Activated CD4-positive, CD25-positive, alpha-beta regulatory T cell treated with anti-CD3 and anti-CD28 coated beads, Interleukin-2, amount 50 U/mL, for 72 hours (primary cell): ENCODE results near the gene UTS2.
A peak's percentile ranks its signal among the peaks of the same experiment; 100 is the strongest.

Experiments used
- DNase-seq: peaks from one replicate; pipeline ENCODE4 v3.0.0; 2021

Gene UTS2

GRCh38 chr1:7862211-7863060, 9.6 kb upstream of the UTS2 start:
- DNase-seq, result no peak

- DNase-seq, result no peak
These were observed 8.6 kb upstream of the UTS2 start for GRCh38 chr1:7861452-7861851.

- no peak for DNase-seq
These were observed 7.3 kb upstream of the UTS2 start for GRCh38 chr1:7860130-7860529.

- no peak for DNase-seq
These were observed 6.5 kb upstream of the UTS2 start for GRCh38 chr1:7859406-7859805.

- no peak for DNase-seq
These were observed 5.1 kb upstream of the UTS2 start for GRCh38 chr1:7857985-7858384.

GRCh38 chr1:7857000-7857399, 4.1 kb upstream of the UTS2 start:
- DNase-seq, result no peak

GRCh38 chr1:7856345-7856744, 3.5 kb upstream of the UTS2 start:
- DNase-seq, result no peak

- DNase-seq, result no peak
These were observed 790 bp upstream of the UTS2 start for GRCh38 chr1:7853684-7854026.

- no peak for DNase-seq
These were observed 2.1 kb downstream of the UTS2 start for GRCh38 chr1:7850786-7851185.

- no peak for DNase-seq
These were observed 5.3 kb downstream of the UTS2 start for GRCh38 chr1:7847599-7847998.

GRCh38 chr1:7846656-7847055, 6.2 kb downstream of the UTS2 start:
- no peak for DNase-seq

- DNase-seq, result no peak
These were observed 7.1 kb downstream of the UTS2 start for GRCh38 chr1:7845761-7846160.

GRCh38 chr1:7842517-7842916, 10.3 kb downstream of the UTS2 start:
- DNase-seq, result no peak

GRCh38 chr1:7839526-7839925, 13.3 kb downstream of the UTS2 start:
- DNase-seq, result no peak

GRCh38 chr1:7838714-7839113, 14.2 kb downstream of the UTS2 start:
- DNase-seq, result no peak

- no peak for DNase-seq
These were observed 19.8 kb downstream of the UTS2 start for GRCh38 chr1:7833035-7833434.

- no peak for DNase-seq
These were observed 21.4 kb downstream of the UTS2 start for GRCh38 chr1:7831458-7831857.

- peak; percentile 28 for DNase-seq
These were observed 25.5 kb downstream of the UTS2 start for GRCh38 chr1:7827126-7827955.

- DNase-seq, result no peak
These were observed 26.5 kb downstream of the UTS2 start for GRCh38 chr1:7826363-7826762.

- DNase-seq, result no peak
These were observed 28.2 kb downstream of the UTS2 start for GRCh38 chr1:7824701-7825100.

GRCh38 chr1:7821282-7821681, 31.6 kb downstream of the UTS2 start:
- no peak for DNase-seq

GRCh38 chr1:7813677-7814373, 39.0 kb downstream of the UTS2 start:
- no peak for DNase-seq

- no peak for DNase-seq
These were observed 41.4 kb downstream of the UTS2 start for GRCh38 chr1:7811476-7811875.

- peak; percentile 41 for DNase-seq
These were observed 42.5 kb downstream of the UTS2 start for GRCh38 chr1:7810395-7810794.
